HCT116 (cell line): ENCODE measurements around the gene CTTNBP2. TPM values are rescaled to one million over a fixed set of nuclear protein-coding genes. Genes with fewer than 3 reads are reported as not detected.

ENCODE experiments used
- ATAC-seq: fragments of 200-7000 bp; cut with Tn5 transposase; 2 replicates; pipeline ENCODE4 v1.9.1; 2020; ENCODE audit warnings: mild to moderate bottlenecking, moderate library complexity
- BruUV-seq: library from RNA; stranded (reverse); fragments of 400-500 nt; replicated peaks from 2 replicates; lab custom pipeline; 2021; lab: Mats Ljungman, UMichigan
- CTCF ChIA-PET: fragments of 300-600 bp; sonication (Branson Sonifier 250); formaldehyde crosslinking; loops from one replicate; lab custom pipeline; 2021; ENCODE audit warnings: antibody characterized with exemption; lab: Charles Lee
- POLR2A ChIA-PET: fragments of 300-600, 350-600 bp; sonication (Branson Sonifier 250); formaldehyde crosslinking; loops from one replicate; lab custom pipeline; 2021; ENCODE audit warnings: antibody characterized with exemption; lab: Charles Lee
- RAD21 ChIA-PET, 2 experiments: fragments of 300-600 bp; sonication (Branson Sonifier 250); formaldehyde crosslinking; loops; one replicate each; lab custom pipeline; 2023; ENCODE audit warnings: low total read pairs in 2 of 2; ENCODE audit not compliant: uncharacterized antibody in 2 of 2, unreplicated experiment in 2 of 2, low non-redundant PET in 1 of 2; lab: Charles Lee
- DNase-seq: peaks from one replicate; pipeline ENCODE4 v3.0.0-alpha.2; 2010; ENCODE audit warnings: low read depth, low spot score
- H2AFZ ChIP-seq: fragments of 200-600 bp; shearing (Covaris generic), sonication (generic); 2 replicates; pipeline ENCODE4 v1.6.1; 2017; ENCODE audit warnings: low read depth, mixed run types, mixed read lengths, antibody characterized with exemption, low read length; ENCODE audit not compliant: poor library complexity, severe bottlenecking
- H3K27ac ChIP-seq: 2 replicates; pipeline ENCODE4 v1.5.1; 2012; ENCODE audit warnings: low read depth, low read length
- H3K27me3 ChIP-seq: fragments of 200-600 bp; sonication (generic); 2 replicates; pipeline ENCODE4 v1.6.1; 2016; ENCODE audit warnings: mixed run types, low read length, mixed read lengths; ENCODE audit not compliant: insufficient read depth
- H3K36me3 ChIP-seq, 2 experiments: fragments of 200-500 bp in 1 of 2; fragments of 200-600 bp in 1 of 2; sonication (Bioruptor generic) in 1 of 2; sonication (generic) in 1 of 2; 2 replicates each; pipeline versions ENCODE4 v1.5.1 to v1.6.1; 2014 to 2016; ENCODE audit warnings: low read length in 2 of 2, inconsistent platforms in 1 of 2, mixed read lengths in 1 of 2, mixed run types in 1 of 2; ENCODE audit not compliant: insufficient read depth in 2 of 2, control insufficient read depth in 1 of 2
- H3K4me1 ChIP-seq, 2 experiments: fragments of 200-600 bp in 1 of 2; sonication (generic) in 1 of 2; 2 replicates each; pipeline versions ENCODE4 v1.5.1 to v1.6.1; 2012 to 2017; ENCODE audit warnings: low read length in 2 of 2, inconsistent platforms in 1 of 2, mild to moderate bottlenecking in 1 of 2, mixed read lengths in 1 of 2, mixed run types in 1 of 2, moderate library complexity in 1 of 2; ENCODE audit not compliant: insufficient read depth in 2 of 2, control insufficient read depth in 1 of 2
- H3K4me2 ChIP-seq: fragments of 200-600 bp; sonication (generic); 2 replicates; pipeline ENCODE4 v1.6.1; 2017; ENCODE audit warnings: mixed run types, low read length, mixed read lengths
- H3K4me3 ChIP-seq, 2 experiments: fragments of 200-600 bp in 1 of 2; sonication (generic) in 1 of 2; replicated peaks in 1 of 2; 2 replicates each; pipeline ENCODE4 v1.5.1; 2011 to 2016; ENCODE audit warnings: low read length in 2 of 2, control low read depth in 1 of 2, low read depth in 1 of 2, mild to moderate bottlenecking in 1 of 2, mixed read lengths in 1 of 2, mixed run types in 1 of 2
- H3K79me2 ChIP-seq: fragments of 200-600 bp; sonication (generic); 2 replicates; pipeline ENCODE4 v1.6.1; 2017; ENCODE audit warnings: mild to moderate bottlenecking, mixed run types, low read length, moderate library complexity, mixed read lengths; ENCODE audit not compliant: insufficient read depth
- H3K9ac ChIP-seq: fragments of 200-600 bp; sonication (generic); 2 replicates; pipeline ENCODE4 v1.6.1; 2016; ENCODE audit warnings: low read length, mixed read lengths
- H3K9me2 ChIP-seq: fragments of 200-600 bp; sonication (generic), shearing (Covaris generic); 2 replicates; pipeline ENCODE4 v1.6.1; 2017; ENCODE audit warnings: mixed run types, mild to moderate bottlenecking, moderate library complexity; ENCODE audit not compliant: insufficient read depth
- H3K9me3 ChIP-seq, 2 experiments: fragments of 200-500 bp in 1 of 2; fragments of 200-600 bp in 1 of 2; sonication (Bioruptor generic) in 1 of 2; sonication (generic) in 1 of 2; 2 replicates each; pipeline ENCODE4 v1.6.1; 2014 to 2017; ENCODE audit warnings: low read length in 2 of 2, mixed read lengths in 2 of 2, inconsistent platforms in 1 of 2, low read depth in 1 of 2, mild to moderate bottlenecking in 1 of 2, mixed run types in 1 of 2, moderate library complexity in 1 of 2; ENCODE audit not compliant: control insufficient read depth in 1 of 2, insufficient read depth in 1 of 2
- H4K20me1 ChIP-seq: fragments of 200-600 bp; sonication (generic), shearing (Covaris generic); 2 replicates; pipeline ENCODE4 v1.6.1; 2017; ENCODE audit warnings: mixed run types, mild to moderate bottlenecking, moderate library complexity; ENCODE audit not compliant: insufficient read depth
- ATF3 ChIP-seq: IDR thresholded peaks from 2 replicates; pipeline ENCODE4 v1.6.1; 2012
- CBX3 ChIP-seq: IDR thresholded peaks from 2 replicates; pipeline ENCODE4 v1.6.1; 2012; ENCODE audit warnings: low read depth
- CEBPB ChIP-seq: IDR thresholded peaks from 2 replicates; pipeline ENCODE4 v1.6.1; 2012; ENCODE audit warnings: low read depth
- ELF1 ChIP-seq: IDR thresholded peaks from 2 replicates; pipeline ENCODE4 v1.6.1; 2012; ENCODE audit warnings: low read depth, borderline replicate concordance
- EZH2phosphoT487 ChIP-seq: fragments of 200-600 bp; IDR thresholded peaks from 2 replicates; pipeline ENCODE4 v1.6.1; 2018; ENCODE audit warnings: antibody characterized with exemption, borderline replicate concordance
- JUND ChIP-seq: IDR thresholded peaks from 2 replicates; pipeline ENCODE4 v1.6.1; 2012
- POLR2AphosphoS5 ChIP-seq: IDR thresholded peaks from 2 replicates; pipeline ENCODE4 v1.6.1; 2011; ENCODE audit warnings: mild to moderate bottlenecking, low read depth, low read length, moderate library complexity
- REST ChIP-seq: IDR thresholded peaks from 2 replicates; pipeline ENCODE4 v1.6.1; 2012; ENCODE audit warnings: low read depth
- SIN3A ChIP-seq: IDR thresholded peaks from 2 replicates; pipeline ENCODE4 v1.6.1; 2012; ENCODE audit warnings: low read depth
- SP1 ChIP-seq: IDR thresholded peaks from 2 replicates; pipeline ENCODE4 v1.6.1; 2012; ENCODE audit warnings: low read depth
- SRF ChIP-seq: IDR thresholded peaks from 2 replicates; pipeline ENCODE4 v1.6.1; 2012; ENCODE audit warnings: low read depth
- TCF7L2 ChIP-seq: IDR thresholded peaks from 2 replicates; pipeline ENCODE4 v1.7.0; 2011; ENCODE audit warnings: borderline replicate concordance, inconsistent platforms; ENCODE audit not compliant: insufficient read depth, insufficient read length; ENCODE audit errors: extremely low read depth
- YY1 ChIP-seq: IDR thresholded peaks from 2 replicates; pipeline ENCODE4 v1.6.1; 2011; ENCODE audit warnings: low read length, low read depth, moderate library complexity, mild to moderate bottlenecking; ENCODE audit not compliant: insufficient replicate concordance; ENCODE audit errors: extremely low read depth
- ZFX ChIP-seq: fragments of 450-650 bp; IDR thresholded peaks from 2 replicates; pipeline ENCODE4 v1.6.1; 2017
- intact Hi-C: fragments of 100-400 bp; cut with micrococcal nuclease; formaldehyde crosslinking; loops from 2 replicates; pipeline ENCODE4 v1.10.0; 2022
- total RNA-seq: library from RNA; stranded (reverse); gene quantifications from one replicate; pipeline ENCODE4 v1.2.1, GENCODE V29; 2021; ENCODE audit not compliant: unreplicated experiment
- TF ChIP-seq, protein P1 (sequence below), 3 experiments: fragments of 200-600 bp in 1 of 3; sonication (generic) in 1 of 3; IDR thresholded peaks in 2 of 3; conservative IDR thresholded peaks in 1 of 3; 2 replicates each; pipeline ENCODE4 v1.5.1; 2012 to 2017; ENCODE audit warnings: low read depth in 2 of 3, low read length in 2 of 3, antibody characterized with exemption in 1 of 3, borderline replicate concordance in 1 of 3, control low read depth in 1 of 3, mild to moderate bottlenecking in 1 of 3, mixed read lengths in 1 of 3, mixed run types in 1 of 3, moderate library complexity in 1 of 3; ENCODE audit not compliant: insufficient read depth in 1 of 3
- TF ChIP-seq, protein P2 (sequence below): IDR thresholded peaks from 2 replicates; pipeline ENCODE4 v1.6.1; 2012

The CTTNBP2 gene
- total RNA-seq, 1 experiment from 2014 or later: 5.4 TPM

DNA sequence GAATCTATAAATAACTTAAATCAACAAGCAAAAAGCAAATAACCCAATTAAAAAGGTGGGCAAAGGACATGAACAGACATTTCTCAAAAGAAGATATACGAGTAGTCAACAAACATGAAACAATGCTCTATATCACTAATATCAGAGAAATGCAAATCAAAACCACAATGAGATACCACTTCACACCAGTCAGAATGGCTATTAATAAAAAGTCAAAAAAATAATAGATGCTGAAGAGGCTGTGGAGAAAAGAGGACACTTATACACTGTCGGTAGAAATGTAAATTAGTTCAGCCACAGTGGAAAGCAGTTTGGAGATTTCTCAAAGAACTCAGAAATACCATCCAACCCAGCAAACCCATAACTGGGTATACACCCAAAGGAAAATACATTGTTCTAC lies 70.6 kb downstream of the CTTNBP2 start:
- no TSS peak for BruUV-seq
- H3K9me2 ChIP-seq: no peaks in the 10 kb centered on the region
- H3K9me3 ChIP-seq: no peaks in the 10 kb centered on the region
- no peaks in the 10 kb centered on the region for H3K79me2 ChIP-seq
- POLR2A ChIA-PET: no interaction called here
- no peak overlapping the region for H3K9ac ChIP-seq
- no peak for DNase-seq
- H3K4me2 ChIP-seq: no peak overlapping the region
- H2AFZ ChIP-seq: no peak overlapping the region
- no peaks in the 10 kb centered on the region for H3K27me3 ChIP-seq
- no peak overlapping the region for H3K27ac ChIP-seq
- no peaks in the 10 kb centered on the region for H3K4me1 ChIP-seq
- H3K4me3 ChIP-seq: no peak overlapping the region
- TF ChIP-seq TCF7L2: no peak
- TF ChIP-seq, protein P1, sequence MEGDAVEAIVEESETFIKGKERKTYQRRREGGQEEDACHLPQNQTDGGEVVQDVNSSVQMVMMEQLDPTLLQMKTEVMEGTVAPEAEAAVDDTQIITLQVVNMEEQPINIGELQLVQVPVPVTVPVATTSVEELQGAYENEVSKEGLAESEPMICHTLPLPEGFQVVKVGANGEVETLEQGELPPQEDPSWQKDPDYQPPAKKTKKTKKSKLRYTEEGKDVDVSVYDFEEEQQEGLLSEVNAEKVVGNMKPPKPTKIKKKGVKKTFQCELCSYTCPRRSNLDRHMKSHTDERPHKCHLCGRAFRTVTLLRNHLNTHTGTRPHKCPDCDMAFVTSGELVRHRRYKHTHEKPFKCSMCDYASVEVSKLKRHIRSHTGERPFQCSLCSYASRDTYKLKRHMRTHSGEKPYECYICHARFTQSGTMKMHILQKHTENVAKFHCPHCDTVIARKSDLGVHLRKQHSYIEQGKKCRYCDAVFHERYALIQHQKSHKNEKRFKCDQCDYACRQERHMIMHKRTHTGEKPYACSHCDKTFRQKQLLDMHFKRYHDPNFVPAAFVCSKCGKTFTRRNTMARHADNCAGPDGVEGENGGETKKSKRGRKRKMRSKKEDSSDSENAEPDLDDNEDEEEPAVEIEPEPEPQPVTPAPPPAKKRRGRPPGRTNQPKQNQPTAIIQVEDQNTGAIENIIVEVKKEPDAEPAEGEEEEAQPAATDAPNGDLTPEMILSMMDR (IDR thresholded peaks at IDR 0.05 in 2 of 3, conservative IDR thresholded peaks at IDR 0.05 in 1 of 3; ENCODE audit: borderline replicate concordance in 1 of 3, insufficient read depth in 1 of 3, low read depth in 2 of 3, low read length in 2 of 3): no peak
- TF ChIP-seq, protein P2, sequence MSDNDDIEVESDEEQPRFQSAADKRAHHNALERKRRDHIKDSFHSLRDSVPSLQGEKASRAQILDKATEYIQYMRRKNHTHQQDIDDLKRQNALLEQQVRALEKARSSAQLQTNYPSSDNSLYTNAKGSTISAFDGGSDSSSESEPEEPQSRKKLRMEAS: no peak
- no peak for TF ChIP-seq SRF
- no peak for TF ChIP-seq ELF1
- no peak for TF ChIP-seq SP1
- no peak for TF ChIP-seq EZH2phosphoT487
- TF ChIP-seq ATF3: no peak
- TF ChIP-seq POLR2AphosphoS5: no peak
- TF ChIP-seq YY1: no peak
- TF ChIP-seq ZFX: no peak
- TF ChIP-seq SIN3A: no peak
- no peak for TF ChIP-seq REST
- TF ChIP-seq CBX3: no peak
- TF ChIP-seq JUND: no peak
- no peak for TF ChIP-seq CEBPB
- TF ChIP-seq, all 23 proteins: peak for 0
- ATAC-seq: no peak
- intact Hi-C loops: no loop called here
- no peaks in the 10 kb centered on the region for H3K36me3 ChIP-seq
- CTCF ChIA-PET: no interaction called here
- RAD21 ChIA-PET: no interaction called here
- no peaks in the 10 kb centered on the region for H4K20me1 ChIP-seq
